Psoas muscle (tissue), 8 donors: Measurements from ENCODE around the gene STARD13. TPM values are rescaled to one million over a fixed set of nuclear protein-coding genes. Genes with fewer than 3 reads are reported as not detected.

Experiments used
- ATAC-seq, 4 donors: fragments of 200-7000 bp; cut with Tn5 transposase; one replicate each; pipeline ENCODE4 v1.9.1; 2020; ENCODE audit warnings: moderate library complexity in 3 of 4, mild to moderate bottlenecking in 2 of 4
- DNase-seq, 2 donors: peaks; one replicate each; pipeline ENCODE4 v3.0.0-alpha.2; 2020
- H3K27ac ChIP-seq: fragments of 200-600 bp; one replicate; pipeline ENCODE4 v1.8.0; 2022
- H3K27me3 ChIP-seq, 3 donors: fragments of 200-600 bp in 1 of 3; one replicate each; pipeline versions ENCODE4 v1.6.1 to v1.8.0; 2013 to 2022; ENCODE audit warnings: low read length in 2 of 3, mild to moderate bottlenecking in 2 of 3, moderate library complexity in 1 of 3; ENCODE audit not compliant: insufficient read depth in 3 of 3
- H3K36me3 ChIP-seq, 2 donors: fragments of 200-600 bp in 1 of 2; one replicate each; pipeline versions ENCODE4 v1.6.1 to v1.8.0; 2013 to 2022; ENCODE audit warnings: low read depth in 1 of 2, mild to moderate bottlenecking in 1 of 2, moderate library complexity in 1 of 2; ENCODE audit not compliant: insufficient read depth in 1 of 2
- H3K4me1 ChIP-seq: fragments of 200-600 bp; one replicate; pipeline ENCODE4 v1.8.0; 2022
- H3K4me3 ChIP-seq: fragments of 200-600 bp; one replicate; pipeline ENCODE4 v1.8.0; 2022; ENCODE audit warnings: mild to moderate bottlenecking
- H3K9me3 ChIP-seq: fragments of 200-600 bp; one replicate; pipeline ENCODE4 v1.8.0; 2022
- CTCF ChIP-seq: fragments of 200-600 bp; IDR thresholded peaks from one replicate; pipeline ENCODE4 v1.8.0; 2022; ENCODE audit warnings: antibody characterized with exemption
- WGBS, 3 donors: extraction: QIAGEN DNeasy Blood & Tissue Kit; methylation state at CpG; one replicate each; pipeline versions ENCODE4 v1.1.6 to v1.1.7; 2013; 5-methylcytosine and 5-hydroxymethylcytosine counted together
- intact Hi-C, 2 donors: fragments of 100-400 bp; cut with DNase I; formaldehyde crosslinking; loops; one replicate each; pipeline versions ENCODE4 v1.11.0 to v1.14.2; 2022
- polyA plus RNA-seq, 3 donors: library from polyadenylated mRNA; stranded (reverse); fragments of 200-250 nt; gene quantifications; one replicate each; pipeline ENCODE4 v1.2.3, GENCODE V29; 2013
- total RNA-seq, 4 donors: library from RNA; stranded (reverse); fragmentation: NEBNext Ultra II Directional in 2 of 4; extraction: Animal tissue kit (Norgen Biotek cat#: 25700) in 2 of 4; gene quantifications; one replicate each; pipeline versions ENCODE4 v1.2.1 to v1.2.4, GENCODE V29; 2021 to 2023
- donor health status: healthy with polysubstance abuse.
- donor health status: DM: no; HTN: no; CAD: no; lungs with moderate emphysema.
- donor health status: Bipolar disorder and iron deficiency.
- donor health status: healthy.
- donor health status: DM: yes; HTN: yes; CAD: no.
- donor health status: DM: no; HTN: no; CAD: no.
- donor health status: DM: no; HTN: no; CAD: no.
- donor health status: DM: yes; HTN: yes; CAD: no.

The STARD13 gene
- total and polyA plus RNA-seq, 7 donors, result 2.3 to 9.2 (median 5.6) TPM

GRCh38 chr13:33153421-33154404, 131.8 kb downstream of the STARD13 start:
- H3K36me3 ChIP-seq, result peaks cover 0 to 4% of the 10 kb centered on the region in 2 donors
- H3K27me3 ChIP-seq, result no peaks in the 10 kb centered on the region
- no peaks in the 10 kb centered on the region for H3K4me1 ChIP-seq
- intact Hi-C loops, result no loop called here
- H3K9me3 ChIP-seq, result no peaks in the 10 kb centered on the region
- DNase-seq (peak in 1 of 2 donors; percentile 26), ATAC-seq (peak in 3 of 4 donors; percentile 40 to 57 (median 43))
- 65 to 76% (median 73%) methylated on average over 17 of the region's 17 CpGs for WGBS, 3 donors
- no peak overlapping the region for H3K27ac ChIP-seq
- no peak for TF ChIP-seq CTCF
- no peak overlapping the region for H3K4me3 ChIP-seq

DNA sequence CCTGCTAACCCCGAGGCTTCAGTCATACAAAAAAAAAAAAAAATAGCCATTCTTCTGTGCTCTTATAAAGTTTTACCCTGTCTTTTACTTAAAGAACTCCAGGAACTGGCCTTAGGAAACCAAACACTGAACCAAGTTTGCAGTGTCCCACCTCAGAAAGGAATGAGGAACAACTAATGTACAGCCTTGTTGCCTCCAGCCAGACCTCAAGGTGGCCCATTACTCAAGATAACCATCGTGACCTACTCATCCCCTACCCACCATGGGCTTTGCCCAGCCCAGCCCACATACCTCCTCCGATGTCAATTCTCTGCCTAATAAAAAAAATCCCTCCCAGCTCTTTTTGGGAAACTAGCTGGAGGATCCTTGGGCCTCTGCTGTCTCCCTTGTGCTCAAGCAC, 133.2 kb downstream of the STARD13 start:
- DNase-seq (no peak), ATAC-seq (no peak)
- no peak for TF ChIP-seq CTCF
- Histone ChIP-seq H3K4me3 (no peak overlapping the region), H3K27ac (no peak overlapping the region), H3K4me1 (no peaks in the 10 kb centered on the region), H3K27me3 (no peaks in the 10 kb centered on the region), H3K36me3 (no peaks in the 10 kb centered on the region), H3K9me3 (no peaks in the 10 kb centered on the region)
- intact Hi-C loops, result no loop called here
- WGBS, 3 donors, result 81 to 89% (median 88%) methylated on average over 3 of the region's 3 CpGs

GRCh38 chr13:33150662-33151061, 134.9 kb downstream of the STARD13 start:
- Histone ChIP-seq H3K36me3 (no peaks in the 10 kb centered on the region), H3K4me3 (no peak overlapping the region), H3K9me3 (no peaks in the 10 kb centered on the region), H3K27ac (no peak overlapping the region), H3K4me1 (no peaks in the 10 kb centered on the region), H3K27me3 (no peaks in the 10 kb centered on the region)
- intact Hi-C loops, result no loop called here
- ATAC-seq (no peak), DNase-seq (no peak)
- 88 to 97% (median 90%) methylated on average over 5 of the region's 5 CpGs for WGBS, 3 donors
- no peak for TF ChIP-seq CTCF

GRCh38 chr13:33150126-33150525, 135.4 kb downstream of the STARD13 start:
- Histone ChIP-seq H3K27ac (no peak overlapping the region), H3K9me3 (no peaks in the 10 kb centered on the region), H3K4me3 (no peak overlapping the region), H3K27me3 (no peaks in the 10 kb centered on the region), H3K36me3 (no peaks in the 10 kb centered on the region), H3K4me1 (peaks cover 5% of the 10 kb centered on the region)
- intact Hi-C loops, result no loop called here
- DNase-seq (no peak), ATAC-seq (no peak)
- WGBS, 3 donors, result 33 to 53% (median 50%) methylated on average over 1 of the region's 1 CpG
- no peak for TF ChIP-seq CTCF
